Measurements from ENCODE around the gene ZNF80. TPM values are rescaled to one million over a fixed set of nuclear protein-coding genes. Genes with fewer than 3 reads are reported as not detected.

Gene ZNF80
- total and polyA plus RNA-seq, 2 donors (not counting 3 experiments of a cell fraction or from before 2014, with no cell fraction given), result not detected

GRCh38 chr3:114218578-114219185 lies 18.7 kb downstream of the ZNF80 start:
- dilution Hi-C loops (cut with MboI; ENCODE audit: extremely low pct_ligation_motif_present, low sequenced_read_pairs), result no loop called here
- no peak for FAIRE-seq

More at GRCh38 chr3:114218578-114219185, 18.7 kb downstream of the ZNF80 start:
- TF ChIP-seq CTCF (IDR thresholded peaks at IDR 0.05; ENCODE audit: extremely low read depth in 1 of 2, insufficient read depth in 1 of 2, low read depth in 1 of 2, low read length in 2 of 2) (no peak), GATA2 (IDR thresholded peaks at IDR 0.05; ENCODE audit: insufficient read depth, insufficient read length, low read depth, low read length) (no peak), MYC (IDR thresholded peaks at IDR 0.05; ENCODE audit: low read depth, low read length) (no peak), FOS (IDR thresholded peaks at IDR 0.05; ENCODE audit: borderline replicate concordance, insufficient read depth, low read length) (no peak), JUN (IDR thresholded peaks at IDR 0.05; ENCODE audit: borderline replicate concordance, insufficient read depth, insufficient read length, low read depth) (no peak), EZH2 (IDR thresholded peaks at IDR 0.05; ENCODE audit: borderline replicate concordance, low read depth, low read length, severe bottlenecking) (no peak), MAX (IDR thresholded peaks at IDR 0.05; ENCODE audit: insufficient read depth, insufficient read length) (no peak)
- Histone ChIP-seq H3K27me3 (ENCODE audit: control insufficient read depth in 2 of 2, insufficient read depth in 2 of 2, low read length in 2 of 2) (no peaks in the 10 kb centered on the region), H3K27ac (ENCODE audit: insufficient read depth, low read depth, low read length) (no peak overlapping the region), H3K9me1 (replicated peaks; ENCODE audit: control insufficient read depth, extremely low read depth, insufficient read depth, low read length) (no peaks in the 10 kb centered on the region), H3K9me3 (replicated peaks; ENCODE audit: control insufficient read depth, insufficient read depth, low read length) (no peaks in the 10 kb centered on the region), H2AFZ (ENCODE audit: low read depth, low read length) (no peak overlapping the region), H3K9ac (replicated peaks; ENCODE audit: extremely low read depth, insufficient read depth, low read length) (no peak overlapping the region), H3K36me3 (ENCODE audit: control insufficient read depth in 2 of 2, extremely low read depth in 1 of 2, insufficient read depth in 2 of 2, low read length in 2 of 2) (no peaks in the 10 kb centered on the region), H3K4me1 (ENCODE audit: control insufficient read depth, extremely low read depth, insufficient read depth, low read length) (peaks cover 46% of the 10 kb centered on the region), H3K79me2 (ENCODE audit: control insufficient read depth, insufficient read depth, low read length) (no peaks in the 10 kb centered on the region), H3K4me2 (ENCODE audit: insufficient read depth, low read length) (no peak overlapping the region), H3K4me3 (replicated peaks in 1 of 3; ENCODE audit: insufficient read depth in 1 of 3, low read depth in 1 of 3, low read length in 3 of 3) (no peak overlapping the region), H4K20me1 (replicated peaks; ENCODE audit: control insufficient read depth, extremely low read depth, insufficient read depth, low read length) (no peaks in the 10 kb centered on the region)
- ChIA-PET POLR2A (no interaction called here), CTCF (interaction anchor here (1.8 kb wide), 1 partner anchor 64 kb away, joined by 4 read pairs; no protein-coding TSS in a partner anchor)
- no peak for DNase-seq (ENCODE audit: low read depth, low spot score)
- intact Hi-C loops (cut with micrococcal nuclease), result loop anchor here (10.0 kb wide), 1 partner anchor 1436 kb away; no protein-coding TSS in a partner anchor
- no TSS peak for BruUV-seq (replicated peaks)

Data from endothelial cell of umbilical vein (primary cell).